Activated T-helper 17 cell treated with anti-CD3 and anti-CD28 coated beads, Interleukin-2, amount 50 U/mL, for 72 hours (primary cell): ENCODE results near the gene DACT2. TPM values are rescaled to one million over a fixed set of nuclear protein-coding genes. Genes with fewer than 3 reads are reported as not detected.

Experiments
- ATAC-seq: fragments of 150-1000 bp; cut with Tn5 transposase; replicated peaks from 2 replicates; pipeline ENCODE4 v1.10.0; 2021; ENCODE audit warnings: mild to moderate bottlenecking, moderate library complexity
- H3K27ac Mint-ChIP-seq: one replicate; pipeline ENCODE4 v1.8.0; 2022; ENCODE audit warnings: mixed read lengths
- H3K27me3 Mint-ChIP-seq: one replicate; pipeline ENCODE4 v1.8.0; 2022; ENCODE audit warnings: mixed read lengths
- H3K36me3 Mint-ChIP-seq: one replicate; pipeline ENCODE4 v1.8.0; 2022; ENCODE audit warnings: low read depth, mild to moderate bottlenecking, mixed read lengths
- H3K4me1 Mint-ChIP-seq: one replicate; pipeline ENCODE4 v1.8.0; 2022; ENCODE audit warnings: mixed read lengths
- H3K4me3 Mint-ChIP-seq: one replicate; pipeline ENCODE4 v1.8.0; 2022; ENCODE audit warnings: mild to moderate bottlenecking, mixed read lengths
- H3K9me3 Mint-ChIP-seq: one replicate; pipeline ENCODE4 v1.8.0; 2022; ENCODE audit warnings: mixed read lengths
- total RNA-seq, 2 donors: library from RNA; stranded (reverse); gene quantifications; one replicate each; pipeline ENCODE4 v1.2.3, GENCODE V29; 2022

DACT2 gene
- total RNA-seq, 2 donors from 2014 or later: 0.13 TPM; not detected in 1

DNA sequence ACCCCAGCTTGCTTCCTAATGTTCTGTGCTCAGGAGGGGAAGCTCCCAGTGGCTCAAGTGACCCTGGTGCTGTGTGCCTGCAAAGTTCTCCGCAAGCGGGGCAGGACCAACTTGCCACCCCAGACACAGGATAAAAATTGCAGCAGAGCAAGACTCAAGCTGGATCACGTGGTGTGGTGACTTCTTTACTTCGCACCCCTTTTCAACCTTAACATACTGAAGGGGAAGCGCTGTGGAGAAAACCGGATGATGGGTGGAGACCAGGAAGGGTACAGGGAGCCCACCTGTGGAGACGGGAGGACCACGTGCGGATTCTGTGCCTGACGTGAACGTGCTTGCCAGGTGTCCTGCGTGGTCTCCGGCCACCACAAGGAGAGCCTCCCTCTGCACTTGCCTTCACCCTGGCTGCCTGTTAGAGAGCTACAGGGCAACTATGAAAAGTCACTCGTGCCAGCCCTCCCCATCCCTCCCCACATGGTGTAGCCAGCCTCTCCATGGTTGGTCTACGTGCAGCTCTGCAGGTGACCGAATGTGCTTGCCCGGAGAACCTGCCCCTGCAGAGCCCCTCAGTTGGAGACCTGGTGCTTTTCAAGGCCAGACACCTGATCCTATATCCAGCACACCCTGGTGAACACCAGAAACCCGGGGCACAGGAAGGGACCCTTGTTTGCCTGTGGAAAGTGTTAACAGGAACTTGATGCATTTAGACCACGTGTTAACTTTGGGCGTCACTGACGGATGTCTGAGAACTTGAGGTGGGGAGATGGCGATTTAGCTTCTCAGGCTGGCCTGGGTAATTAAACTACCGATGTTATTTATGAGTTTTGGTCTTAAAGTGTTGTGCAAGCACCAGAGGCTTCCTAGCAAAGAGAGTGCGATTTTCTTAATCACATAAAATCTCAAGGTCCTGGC is 23.9 kb upstream of the DACT2 start:
- H3K27ac Mint-ChIP-seq: no peak overlapping the region
- no peaks in the 10 kb centered on the region for H3K4me1 Mint-ChIP-seq
- no peak overlapping the region for H3K4me3 Mint-ChIP-seq
- ATAC-seq: no peak
- no peaks in the 10 kb centered on the region for H3K36me3 Mint-ChIP-seq
- peaks cover 28% of the 10 kb centered on the region for H3K27me3 Mint-ChIP-seq
- H3K9me3 Mint-ChIP-seq: no peaks in the 10 kb centered on the region

GRCh38 chr6:168342636-168343035 is 23.1 kb upstream of the DACT2 start:
- Mint-ChIP-seq H3K27ac (no peak overlapping the region), H3K4me1 (no peaks in the 10 kb centered on the region), H3K27me3 (peaks cover 24% of the 10 kb centered on the region), H3K4me3 (no peak overlapping the region), H3K36me3 (no peaks in the 10 kb centered on the region), H3K9me3 (no peaks in the 10 kb centered on the region)
- no peak for ATAC-seq

DNA sequence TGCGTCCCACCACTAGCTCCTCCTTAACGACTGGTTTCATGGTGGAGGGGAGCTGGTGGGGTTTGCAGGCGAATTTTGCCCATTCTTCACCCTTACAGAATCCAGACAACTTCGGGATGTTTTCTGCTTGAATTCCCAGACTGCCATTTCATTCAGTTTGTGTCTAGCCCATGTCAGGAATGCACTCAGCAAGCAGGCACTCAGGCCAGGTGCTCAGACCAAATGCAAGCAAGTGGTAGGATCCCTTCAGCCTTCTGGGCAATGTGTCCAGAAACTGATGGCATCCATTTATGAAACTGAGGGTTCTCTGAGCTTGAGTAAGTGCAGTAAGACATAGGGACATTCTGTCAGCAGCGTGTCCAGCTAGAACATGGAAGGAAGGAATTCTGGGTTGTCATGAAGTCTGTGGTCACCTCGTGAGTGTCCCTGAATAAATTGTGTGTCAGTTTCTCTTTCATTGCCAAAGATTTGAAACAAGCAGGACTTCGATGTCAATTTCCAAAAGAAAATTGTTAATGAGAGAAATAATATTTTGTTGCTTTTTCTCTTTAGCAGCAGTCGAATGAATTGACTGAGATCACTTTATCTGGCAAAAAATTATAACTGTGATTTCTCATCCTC is 21.8 kb upstream of the DACT2 start:
- Mint-ChIP-seq H3K9me3 (no peaks in the 10 kb centered on the region), H3K4me1 (no peaks in the 10 kb centered on the region), H3K36me3 (no peaks in the 10 kb centered on the region), H3K27me3 (peaks cover 19% of the 10 kb centered on the region), H3K4me3 (no peak overlapping the region), H3K27ac (no peak overlapping the region)
- ATAC-seq: no peak

GRCh38 chr6:168340819-168341218 is 21.2 kb upstream of the DACT2 start:
- ATAC-seq: no peak
- Mint-ChIP-seq H3K27ac (no peak overlapping the region), H3K4me1 (no peaks in the 10 kb centered on the region), H3K27me3 (peaks cover 19% of the 10 kb centered on the region), H3K36me3 (no peaks in the 10 kb centered on the region), H3K4me3 (no peak overlapping the region), H3K9me3 (no peaks in the 10 kb centered on the region)

DNA sequence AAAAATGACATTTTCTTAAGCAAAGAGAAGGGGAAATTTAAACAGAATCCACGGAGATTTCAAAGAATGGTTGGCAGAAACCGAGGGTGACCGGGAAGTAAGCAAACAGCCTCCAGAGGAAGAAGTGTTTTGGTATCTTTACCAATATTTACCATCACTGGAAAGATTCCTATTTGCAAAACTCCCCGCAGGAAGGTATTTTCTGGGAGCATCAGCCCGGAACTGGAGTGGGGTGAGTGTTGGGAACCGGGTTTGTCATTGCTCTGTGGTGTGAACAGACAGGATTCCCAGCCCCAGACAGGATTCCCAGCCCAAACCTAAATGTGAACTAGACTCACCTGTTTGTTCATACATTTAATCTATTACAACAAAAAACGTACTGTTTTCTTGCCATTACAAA is 19.2 kb upstream of the DACT2 start:
- Mint-ChIP-seq H3K9me3 (no peaks in the 10 kb centered on the region), H3K36me3 (no peaks in the 10 kb centered on the region), H3K4me3 (no peak overlapping the region), H3K27me3 (peaks cover 10% of the 10 kb centered on the region), H3K4me1 (no peaks in the 10 kb centered on the region), H3K27ac (no peak overlapping the region)
- ATAC-seq: no peak

GRCh38 chr6:168336967-168337366 is 17.4 kb upstream of the DACT2 start:
- H3K4me3 Mint-ChIP-seq: no peak overlapping the region
- no peaks in the 10 kb centered on the region for H3K4me1 Mint-ChIP-seq
- no peak overlapping the region for H3K27ac Mint-ChIP-seq
- H3K9me3 Mint-ChIP-seq: no peaks in the 10 kb centered on the region
- ATAC-seq: no peak
- H3K27me3 Mint-ChIP-seq: peaks cover 10% of the 10 kb centered on the region
- no peaks in the 10 kb centered on the region for H3K36me3 Mint-ChIP-seq

GRCh38 chr6:168333989-168334388 is 14.4 kb upstream of the DACT2 start:
- H3K9me3 Mint-ChIP-seq: no peaks in the 10 kb centered on the region
- H3K36me3 Mint-ChIP-seq: no peaks in the 10 kb centered on the region
- H3K27me3 Mint-ChIP-seq: peaks cover 29% of the 10 kb centered on the region
- no peak overlapping the region for H3K4me3 Mint-ChIP-seq
- no peak for ATAC-seq
- H3K27ac Mint-ChIP-seq: no peak overlapping the region
- no peaks in the 10 kb centered on the region for H3K4me1 Mint-ChIP-seq

DNA sequence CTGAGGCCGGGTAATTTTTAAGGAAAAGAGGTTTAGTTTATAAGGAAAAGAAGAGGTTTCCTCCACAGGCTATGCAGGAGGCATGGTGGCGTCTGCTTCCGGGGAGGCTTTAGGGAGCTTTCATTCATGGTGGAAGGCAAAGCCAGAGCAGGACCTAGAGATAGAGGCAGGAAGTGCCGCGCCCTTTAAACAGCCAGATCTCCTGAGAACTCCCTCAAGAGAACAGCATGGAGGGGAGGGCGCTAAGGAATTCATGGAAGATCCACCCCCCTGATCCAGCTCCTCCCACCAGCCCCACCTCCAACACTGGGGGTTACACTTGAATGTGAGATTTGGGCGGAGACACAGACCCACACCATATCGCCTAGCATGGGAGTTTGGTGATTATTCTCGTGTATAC is 13.9 kb upstream of the DACT2 start:
- no peak overlapping the region for H3K4me3 Mint-ChIP-seq
- H3K27ac Mint-ChIP-seq: no peak overlapping the region
- no peaks in the 10 kb centered on the region for H3K9me3 Mint-ChIP-seq
- no peaks in the 10 kb centered on the region for H3K36me3 Mint-ChIP-seq
- H3K4me1 Mint-ChIP-seq: no peaks in the 10 kb centered on the region
- no peak for ATAC-seq
- peaks cover 28% of the 10 kb centered on the region for H3K27me3 Mint-ChIP-seq

DNA sequence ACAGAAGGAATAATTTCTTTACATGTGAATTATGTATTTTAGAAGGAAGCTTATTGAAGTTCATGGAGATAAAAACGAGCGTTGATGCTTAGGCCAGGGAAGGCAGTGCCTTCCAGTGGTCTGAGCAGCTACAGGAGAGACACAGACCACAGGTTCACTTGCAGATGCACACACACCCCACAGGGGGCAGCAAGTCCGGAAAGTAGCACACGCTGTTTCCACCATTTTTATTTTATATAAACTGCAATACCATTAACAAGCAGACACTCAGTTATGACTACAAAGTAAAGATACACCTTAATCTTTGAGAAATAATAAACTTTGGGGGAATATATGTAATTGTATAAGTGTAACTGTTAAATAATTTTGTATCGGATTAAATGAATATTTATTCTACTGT is 13.5 kb upstream of the DACT2 start:
- Mint-ChIP-seq H3K4me3 (no peak overlapping the region), H3K27me3 (peaks cover 29% of the 10 kb centered on the region), H3K27ac (no peak overlapping the region), H3K4me1 (no peaks in the 10 kb centered on the region), H3K9me3 (no peaks in the 10 kb centered on the region), H3K36me3 (no peaks in the 10 kb centered on the region)
- ATAC-seq: no peak

DNA sequence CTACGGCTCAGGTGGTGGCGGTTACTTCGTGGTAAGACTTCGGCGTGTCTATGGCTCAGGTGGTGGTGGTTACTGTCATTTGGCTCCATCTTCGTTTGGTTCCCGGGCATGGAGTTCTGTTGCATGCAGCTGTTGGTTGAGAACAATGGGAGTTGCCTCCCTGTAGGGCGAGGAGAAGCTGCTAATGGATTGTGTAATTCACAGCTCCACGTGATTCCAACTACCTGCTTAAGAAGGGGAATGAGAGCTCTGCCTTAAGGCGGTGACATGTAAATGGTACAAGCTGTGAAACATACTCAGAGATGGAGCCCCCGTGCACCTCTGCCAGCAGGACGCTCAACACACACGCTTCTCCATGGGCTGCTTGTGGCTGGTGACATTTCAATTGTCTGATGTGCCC is 12.4 kb upstream of the DACT2 start:
- Mint-ChIP-seq H3K4me3 (no peak overlapping the region), H3K4me1 (no peaks in the 10 kb centered on the region), H3K27me3 (peaks cover 38% of the 10 kb centered on the region), H3K27ac (no peak overlapping the region), H3K9me3 (no peaks in the 10 kb centered on the region), H3K36me3 (no peaks in the 10 kb centered on the region)
- no peak for ATAC-seq

DNA sequence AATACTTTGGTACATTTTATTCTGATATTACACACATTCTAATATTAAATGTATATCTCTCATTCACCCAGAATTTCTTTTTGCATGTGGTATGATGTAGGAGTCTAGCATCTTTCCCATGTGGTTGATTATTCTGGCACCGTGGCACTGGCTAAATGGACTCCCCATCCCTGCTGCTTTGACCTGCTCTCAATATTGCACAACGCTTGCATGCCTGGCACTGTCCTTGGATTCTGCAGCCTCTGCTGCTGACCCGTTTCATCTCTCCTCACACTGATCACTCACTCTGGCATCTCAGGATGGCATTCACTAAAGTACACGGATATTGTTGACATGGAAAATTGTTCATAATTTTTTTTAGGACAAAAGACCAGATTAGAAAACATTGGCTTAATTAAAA is 11.5 kb upstream of the DACT2 start:
- no peak overlapping the region for H3K4me3 Mint-ChIP-seq
- ATAC-seq: no peak
- no peaks in the 10 kb centered on the region for H3K36me3 Mint-ChIP-seq

DNA sequence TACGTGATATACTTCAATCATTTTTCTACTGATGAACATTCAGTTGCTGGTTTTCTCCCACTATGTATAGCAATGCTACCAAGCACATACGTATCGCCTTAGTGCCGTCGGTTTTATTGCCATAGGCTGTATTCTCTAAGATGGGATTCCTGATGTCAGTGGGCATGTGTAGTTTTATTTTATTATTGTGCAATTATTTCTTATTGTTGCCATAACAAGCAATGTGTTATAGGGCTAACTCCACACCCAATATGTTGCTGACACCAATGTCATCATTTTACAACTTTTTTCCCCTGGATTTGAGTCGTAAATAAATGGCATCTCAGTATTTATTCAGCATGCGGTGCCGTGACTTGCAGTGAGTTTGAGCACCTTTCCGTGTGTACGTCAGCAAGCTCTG is 10.8 kb upstream of the DACT2 start:
- H3K27ac Mint-ChIP-seq: no peak overlapping the region
- peaks cover 48% of the 10 kb centered on the region for H3K27me3 Mint-ChIP-seq
- no peaks in the 10 kb centered on the region for H3K36me3 Mint-ChIP-seq
- H3K9me3 Mint-ChIP-seq: no peaks in the 10 kb centered on the region
- H3K4me1 Mint-ChIP-seq: no peaks in the 10 kb centered on the region
- H3K4me3 Mint-ChIP-seq: no peak overlapping the region
- ATAC-seq: no peak

More for the DNA sequence above, 11.5 kb upstream of the DACT2 start:
- H3K4me1 Mint-ChIP-seq: no peaks in the 10 kb centered on the region
- H3K27ac Mint-ChIP-seq: no peak overlapping the region
- no peaks in the 10 kb centered on the region for H3K9me3 Mint-ChIP-seq
- H3K27me3 Mint-ChIP-seq: peaks cover 43% of the 10 kb centered on the region

GRCh38 chr6:168328086-168328485 is 8.5 kb upstream of the DACT2 start:
- no peak for ATAC-seq
- Mint-ChIP-seq H3K27ac (no peak overlapping the region), H3K9me3 (no peaks in the 10 kb centered on the region), H3K36me3 (no peaks in the 10 kb centered on the region), H3K27me3 (peaks cover 55% of the 10 kb centered on the region), H3K4me1 (no peaks in the 10 kb centered on the region), H3K4me3 (no peak overlapping the region)

DNA sequence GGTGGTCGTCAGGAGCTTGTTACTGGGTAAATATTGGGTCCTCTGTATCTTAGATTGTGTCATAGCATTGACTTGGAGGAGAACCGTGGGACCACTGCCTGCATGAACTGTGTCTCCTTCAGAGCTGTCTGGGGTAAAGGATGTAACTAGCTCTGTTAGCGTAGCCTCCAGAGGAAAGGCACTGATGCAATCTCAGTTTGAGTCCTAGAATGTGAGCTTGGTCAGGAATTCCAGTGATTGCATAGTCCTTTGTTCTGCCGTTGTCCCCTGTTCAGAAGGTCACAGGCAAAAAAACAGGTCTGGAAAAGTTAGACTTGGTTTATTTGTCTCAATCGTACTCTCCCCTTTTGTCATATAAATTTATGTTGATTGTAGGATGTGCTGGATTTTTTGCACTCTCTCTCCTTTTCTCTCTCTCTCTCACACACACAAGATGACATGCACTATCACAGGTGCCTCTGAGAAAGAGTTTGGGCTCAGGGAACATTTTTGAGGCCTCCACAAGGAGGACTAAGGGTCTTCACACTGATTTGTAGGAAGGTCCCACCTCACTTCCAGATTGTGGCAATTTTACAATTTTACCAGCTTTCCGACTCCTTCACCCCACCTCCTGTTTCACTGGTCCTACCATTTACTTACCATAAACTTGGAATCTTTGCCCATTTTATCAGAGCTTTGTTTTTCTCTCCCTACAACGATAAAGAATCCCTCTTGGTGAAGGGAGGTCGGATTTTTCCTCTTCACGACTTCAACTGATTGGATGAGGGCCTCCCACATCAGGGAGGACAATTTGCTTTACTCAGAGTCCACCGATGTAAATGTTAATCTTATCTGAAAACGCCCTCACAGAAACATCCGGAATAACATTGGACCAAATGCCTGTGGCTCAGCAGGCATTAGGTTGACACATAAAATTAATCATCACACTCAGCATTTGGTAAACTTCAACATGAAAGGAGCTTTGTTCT is 7.0 kb upstream of the DACT2 start:
- Mint-ChIP-seq H3K9me3 (no peaks in the 10 kb centered on the region), H3K27ac (no peak overlapping the region), H3K27me3 (peaks cover 52% of the 10 kb centered on the region), H3K36me3 (no peaks in the 10 kb centered on the region), H3K4me1 (no peaks in the 10 kb centered on the region), H3K4me3 (no peak overlapping the region)
- no peak for ATAC-seq
